CD4-positive, alpha-beta T cell treated with Interleukin-15 for 4 hours (primary cell): Measurements from ENCODE around the gene FKBP1A.

Experiments
- DNase-seq: peaks from one replicate; pipeline ENCODE4 v3.0.0-alpha.2; 2020; ENCODE audit warnings: low spot score

The FKBP1A gene

GRCh38 chr20:1386323-1386722 lies 6.5 kb downstream of the FKBP1A start:
- no peak for DNase-seq

DNA sequence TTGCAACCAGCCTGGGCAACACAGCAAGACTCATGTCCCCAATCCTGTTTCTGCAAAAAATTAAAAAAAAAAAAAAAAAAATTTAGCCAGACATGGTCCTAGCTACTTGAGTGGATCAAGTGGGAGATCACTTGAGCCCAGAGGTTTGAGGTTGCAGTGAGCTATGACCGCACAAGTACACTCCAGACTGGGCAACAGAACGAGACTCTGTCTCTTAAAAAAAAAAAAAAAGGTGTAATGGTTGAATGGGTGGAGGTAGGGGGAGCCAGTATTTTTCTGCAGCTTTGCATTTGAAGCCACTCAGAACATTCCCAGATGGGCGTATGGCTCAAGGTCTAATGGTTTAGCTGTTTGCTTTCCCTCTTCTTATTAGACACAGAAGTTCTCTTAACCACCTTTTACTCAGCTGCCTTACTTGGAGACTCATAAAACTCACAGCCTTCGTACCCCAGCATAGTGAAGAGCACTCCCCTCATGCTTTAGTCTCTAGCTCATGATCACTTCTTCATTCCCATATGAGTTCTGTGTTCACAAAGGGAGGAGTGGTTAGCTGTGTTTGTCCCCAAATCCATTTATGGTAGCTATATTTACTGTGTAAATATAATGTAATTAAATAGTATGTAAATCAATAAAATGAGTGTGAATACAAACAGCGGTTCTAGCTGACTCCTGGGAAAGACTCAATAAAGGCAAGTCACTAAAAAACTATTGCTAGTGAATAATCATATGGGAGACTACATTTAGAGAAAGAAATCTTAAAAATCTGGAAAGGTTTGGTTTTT lies 9.0 kb downstream of the FKBP1A start:
- no peak for DNase-seq

DNA sequence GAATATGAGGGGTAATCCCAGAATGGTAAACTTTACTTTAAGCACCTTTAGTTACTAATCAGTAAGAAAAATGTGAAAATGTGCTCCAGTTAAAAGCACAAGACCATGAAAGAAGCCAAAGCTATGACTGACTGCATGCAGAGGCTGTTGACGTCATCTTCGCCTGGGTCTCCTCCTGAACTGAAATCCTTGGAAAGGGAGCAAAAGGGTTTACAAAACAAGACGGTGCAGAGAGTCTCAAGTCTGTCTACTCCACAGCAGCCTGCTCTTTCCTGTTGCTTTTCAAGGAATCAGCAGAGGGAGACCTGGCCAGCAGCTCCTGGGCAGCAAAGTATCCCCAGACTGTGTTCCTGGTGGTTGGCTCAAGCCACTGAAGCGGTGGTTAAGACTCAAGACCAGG lies 10.2 kb downstream of the FKBP1A start:
- DNase-seq, result no peak

- DNase-seq, result no peak
Observed at GRCh38 chr20:1381753-1382591, 10.9 kb downstream of the FKBP1A start.

DNA sequence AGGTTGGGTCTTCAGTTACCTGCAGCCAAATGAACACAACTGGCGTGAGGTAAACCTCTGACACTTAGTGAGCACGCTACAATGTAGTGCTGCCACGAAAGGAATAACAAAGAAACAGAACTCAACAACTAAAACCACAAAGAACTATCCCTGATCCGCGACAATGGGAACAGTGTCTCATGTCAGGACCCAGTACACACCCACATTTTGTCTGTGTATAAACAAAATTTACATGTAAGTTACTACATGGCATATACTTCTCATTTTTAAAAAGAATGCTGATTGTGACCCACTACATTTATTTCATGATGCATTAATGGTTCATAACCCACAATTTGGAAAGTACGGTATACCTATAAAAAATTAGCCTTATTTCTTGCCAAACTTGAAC lies 14.1 kb downstream of the FKBP1A start:
- DNase-seq, result no peak

DNA sequence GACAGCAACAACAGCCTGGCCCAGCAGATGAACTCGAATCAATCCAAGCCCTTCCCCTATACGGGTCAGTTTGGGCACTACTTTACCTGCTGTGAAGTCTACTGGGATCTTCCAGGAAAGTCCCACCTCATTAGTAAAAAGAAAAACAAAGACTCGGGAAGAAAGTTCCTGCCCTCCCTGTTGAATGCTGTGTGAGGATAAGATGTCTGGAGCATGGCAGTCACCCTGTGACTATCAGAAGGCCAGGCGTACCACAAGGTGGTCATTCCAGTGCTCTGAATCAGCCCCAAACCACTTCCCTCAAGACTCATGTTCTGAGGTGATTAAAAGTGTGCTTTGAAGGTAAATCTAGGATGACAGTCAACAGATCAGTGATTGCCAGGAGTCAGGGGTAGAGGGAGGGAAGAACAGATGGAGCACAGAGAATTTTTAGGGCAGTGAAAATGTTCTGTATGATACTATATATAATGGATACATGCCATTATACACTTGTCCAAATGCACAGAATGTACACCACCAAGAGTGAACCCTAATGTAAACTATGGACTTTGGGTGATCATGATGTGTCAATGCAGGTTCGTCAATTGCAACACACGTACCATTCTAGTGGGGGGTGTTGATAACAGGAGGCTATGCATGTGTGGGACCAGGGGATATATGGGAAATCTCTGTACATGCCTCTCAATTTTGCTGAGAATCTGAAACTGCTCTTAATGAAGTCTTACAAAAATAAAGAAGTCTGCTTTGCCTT lies 14.7 kb downstream of the FKBP1A start:
- no peak for DNase-seq

GRCh38 chr20:1377341-1377871 lies 15.4 kb downstream of the FKBP1A start:
- DNase-seq, result no peak

DNA sequence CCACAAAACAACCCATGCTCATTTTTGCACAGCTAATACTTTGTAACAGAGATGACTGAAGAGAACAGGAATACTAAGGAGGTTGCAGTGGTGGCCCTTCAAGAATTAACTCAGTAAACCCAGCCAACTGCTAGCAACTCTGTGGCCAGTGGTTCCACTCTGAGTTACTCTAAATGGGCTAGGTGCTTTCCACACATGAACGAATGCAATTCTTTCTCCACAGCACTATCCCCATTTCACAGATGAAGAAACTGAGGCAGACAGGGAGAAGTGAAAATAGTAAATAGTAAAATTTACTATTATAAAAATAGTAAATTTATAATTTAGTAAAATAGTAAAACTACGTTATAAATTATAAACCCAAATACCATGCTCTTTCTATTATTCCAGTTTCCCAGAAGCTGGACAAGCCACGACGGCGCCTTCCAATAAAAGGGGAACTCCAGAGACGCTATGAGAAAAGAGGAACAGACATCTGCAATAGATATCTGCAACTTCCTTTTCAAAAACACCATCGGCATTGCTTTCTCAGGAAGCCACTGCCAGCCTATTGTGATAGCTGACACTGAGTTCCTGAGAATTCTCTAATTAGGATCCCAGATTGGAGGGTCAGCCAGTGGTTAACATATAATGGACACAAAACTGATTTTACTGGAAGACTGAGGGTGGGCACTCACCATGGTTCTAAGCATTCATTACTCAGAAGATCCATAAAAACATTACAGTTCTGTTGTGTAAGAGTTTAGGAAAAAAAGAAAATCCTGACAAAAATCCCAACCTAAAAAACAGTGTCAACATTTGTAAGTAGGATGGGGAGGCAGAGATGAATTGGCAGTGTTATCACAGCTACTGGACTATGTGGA lies 16.2 kb downstream of the FKBP1A start:
- DNase-seq, result no peak

DNA sequence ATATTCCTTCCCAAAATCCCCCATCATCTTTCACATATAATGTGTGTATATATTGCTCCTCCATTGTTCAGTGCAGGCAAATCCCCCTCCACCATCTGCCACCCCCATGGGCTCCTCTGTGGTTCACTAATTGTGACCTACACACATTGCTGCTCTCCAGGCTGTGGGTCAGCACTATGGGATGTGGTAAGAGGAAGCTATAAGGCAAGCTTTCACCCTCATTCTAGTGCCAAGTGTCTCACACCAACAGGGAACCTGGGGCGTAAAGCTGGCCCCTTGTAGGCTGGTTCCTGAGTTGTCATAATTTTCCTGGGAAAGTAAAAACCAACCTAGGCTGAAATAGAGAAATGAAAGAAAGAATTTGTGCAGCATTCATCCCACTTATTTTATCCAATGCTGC lies 16.8 kb downstream of the FKBP1A start:
- no peak for DNase-seq

GRCh38 chr20:1375515-1375914 lies 17.3 kb downstream of the FKBP1A start:
- DNase-seq, result no peak

DNA sequence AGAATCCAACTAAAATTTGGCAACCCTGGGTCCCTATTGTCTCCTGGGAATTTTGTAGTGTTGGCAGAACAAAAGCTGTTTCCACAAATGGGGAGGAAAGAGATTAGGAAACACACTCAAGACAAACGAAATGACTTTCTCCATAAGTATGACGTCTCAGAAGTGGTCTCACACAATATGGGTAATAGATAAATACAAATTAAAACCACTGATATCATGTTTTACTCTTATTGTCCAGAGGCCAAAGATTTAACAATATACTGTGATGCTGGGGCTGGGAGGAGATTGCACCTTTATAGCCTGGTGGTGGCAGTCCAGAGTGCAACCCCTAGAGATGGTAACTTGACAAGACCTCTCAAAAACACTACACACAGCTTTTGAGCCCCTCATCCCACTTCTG lies 18.6 kb downstream of the FKBP1A start:
- DNase-seq, result no peak

GRCh38 chr20:1373614-1374013 lies 19.2 kb downstream of the FKBP1A start:
- no peak for DNase-seq

DNA sequence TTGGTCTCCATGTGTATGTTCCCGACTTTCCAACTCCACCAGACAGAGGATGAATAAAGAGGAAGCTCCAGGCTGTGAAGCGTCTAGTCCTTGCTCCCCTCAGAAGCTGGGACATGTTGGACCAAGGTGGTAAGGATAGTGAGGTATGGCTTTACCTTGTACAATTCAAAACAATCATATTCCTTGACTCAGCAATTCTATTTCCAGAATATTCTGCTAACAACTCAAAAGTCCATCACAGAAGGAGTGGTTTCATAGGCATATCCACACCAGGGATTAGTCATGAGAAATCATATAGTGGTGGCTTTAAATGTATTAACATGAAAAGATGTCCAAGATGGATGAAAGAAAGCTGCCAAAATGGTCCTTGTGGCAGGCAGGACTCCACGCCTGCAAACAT lies 19.8 kb downstream of the FKBP1A start:
- no peak for DNase-seq

GRCh38 chr20:1371830-1372539 lies 20.9 kb downstream of the FKBP1A start:
- DNase-seq, result no peak

DNA sequence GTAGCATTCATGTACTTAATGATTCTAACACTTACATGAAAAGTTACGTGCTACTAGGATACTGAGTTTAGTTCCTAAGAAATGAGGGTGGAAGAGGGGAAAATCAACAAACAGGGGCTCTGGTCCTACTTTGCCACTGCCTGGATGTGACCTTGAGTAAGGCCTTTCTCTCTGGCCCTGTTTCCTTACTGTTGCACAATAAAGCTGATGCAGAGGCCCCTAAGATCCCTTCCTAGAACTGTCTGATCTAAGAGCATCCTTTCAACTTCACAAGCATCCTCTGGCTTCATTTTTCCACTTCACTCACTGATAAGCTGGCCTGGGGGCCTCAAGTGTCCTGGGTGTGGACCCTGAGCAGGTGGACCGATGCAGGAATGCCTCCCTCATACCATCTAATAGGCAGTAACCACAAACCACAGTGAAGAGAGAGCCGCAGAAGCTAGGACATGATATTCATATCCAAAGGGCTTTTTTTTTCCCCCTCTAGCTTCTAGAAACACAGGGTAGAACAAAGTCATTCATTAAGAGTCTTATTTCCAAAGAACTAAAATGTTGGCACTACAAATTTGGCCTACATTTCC lies 21.6 kb downstream of the FKBP1A start:
- DNase-seq, result no peak

DNA sequence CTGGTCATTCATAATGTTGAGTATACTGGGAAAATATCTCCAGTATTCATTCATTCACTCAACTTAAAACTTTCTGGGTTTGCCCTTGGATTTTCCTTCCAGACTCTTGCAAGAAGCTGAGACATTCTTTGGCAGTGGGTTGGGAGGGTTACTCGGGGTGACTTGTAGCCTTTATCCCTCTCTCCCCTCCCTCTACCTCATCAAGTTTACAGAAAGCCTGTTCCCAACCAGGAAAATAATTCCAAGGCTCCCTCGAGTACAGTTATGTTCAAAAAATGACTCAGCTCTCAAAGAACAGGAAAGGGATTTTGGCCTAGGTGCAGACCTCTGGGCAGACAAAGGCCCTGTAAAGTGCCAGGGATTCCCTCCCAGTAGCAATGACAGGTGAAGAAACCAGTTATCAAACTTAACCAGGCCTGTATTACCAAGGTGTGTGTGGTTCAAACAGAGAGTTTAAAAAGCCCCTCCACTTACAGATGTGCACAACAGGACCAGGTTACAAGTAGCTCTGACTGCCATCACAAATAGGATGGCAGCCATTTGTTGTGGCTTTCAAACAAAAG lies 22.2 kb downstream of the FKBP1A start:
- DNase-seq, result no peak

GRCh38 chr20:1369970-1370369 lies 22.9 kb downstream of the FKBP1A start:
- DNase-seq, result no peak

DNA sequence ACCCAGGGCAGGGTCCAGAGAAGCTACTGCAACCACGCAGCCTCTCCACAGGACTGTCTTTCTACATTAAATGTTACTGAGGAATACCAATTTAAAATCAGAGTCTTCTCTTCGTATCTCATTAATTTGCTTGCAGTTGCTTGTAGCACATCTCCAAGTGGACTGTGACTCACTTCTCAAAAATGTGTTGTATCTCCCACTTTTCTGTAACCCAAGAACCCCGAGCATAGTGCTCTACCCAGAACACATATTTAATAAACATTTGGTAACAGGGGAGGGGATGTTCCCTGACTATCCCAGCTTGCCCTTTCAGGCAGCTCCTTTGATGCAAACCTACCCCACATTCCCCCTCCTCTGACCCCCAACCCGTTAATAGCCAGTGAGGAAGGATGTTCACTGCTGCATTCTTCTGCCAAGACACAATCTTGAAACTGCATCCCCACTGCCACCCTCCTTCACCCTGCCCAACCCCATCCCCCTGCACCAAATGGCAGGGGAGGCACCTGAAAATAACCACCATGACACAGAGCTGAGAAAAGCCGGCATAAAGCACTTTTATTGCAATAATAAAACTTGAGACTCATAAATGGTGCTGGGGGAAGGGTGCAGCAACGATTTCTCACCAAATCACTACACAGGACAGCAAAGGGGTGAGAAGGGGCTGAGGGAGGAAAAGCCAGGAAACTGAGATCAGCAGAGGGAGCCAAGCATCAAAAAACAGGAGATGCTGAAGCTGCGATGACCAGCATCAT lies 24.2 kb downstream of the FKBP1A start:
- no peak for DNase-seq

GRCh38 chr20:1367479-1367878 lies 25.4 kb downstream of the FKBP1A start:
- DNase-seq, result no peak
